Activated CD4-positive, alpha-beta T cell treated with anti-CD3 and anti-CD28 coated beads, Interleukin-2, amount 10 ng/mL, durations not matched to agents 7 days and 5 days (primary cell): ENCODE results near the gene HJV. TPM values are rescaled to one million over a fixed set of nuclear protein-coding genes. Genes with fewer than 3 reads are reported as not detected.
A peak's percentile ranks its signal among the peaks of the same experiment; 100 is the strongest.

Experiments used
- CTCF ChIA-PET: fragments of 350-600 bp; sonication (Branson Sonifier 250); formaldehyde crosslinking; loops from one replicate; lab custom pipeline; 2021; ENCODE audit warnings: antibody characterized with exemption; lab: Charles Lee
- POLR2A ChIA-PET: fragments of 350-600 bp; sonication (Branson Sonifier 250); formaldehyde crosslinking; loops from one replicate; lab custom pipeline; 2021; ENCODE audit warnings: antibody characterized with exemption; lab: Charles Lee
- DNase-seq: peaks from one replicate; pipeline ENCODE4 v3.0.0-alpha.2; 2020
- H3K27ac Mint-ChIP-seq: one replicate; pipeline ENCODE4 v1.8.0; 2021; ENCODE audit warnings: mild to moderate bottlenecking, moderate library complexity, mixed read lengths
- H3K27me3 Mint-ChIP-seq: one replicate; pipeline ENCODE4 v1.8.0; 2021; ENCODE audit warnings: mixed read lengths
- H3K36me3 Mint-ChIP-seq: one replicate; pipeline ENCODE4 v1.8.0; 2021; ENCODE audit warnings: low read depth, mixed read lengths
- H3K4me1 Mint-ChIP-seq: one replicate; pipeline ENCODE4 v1.8.0; 2021; ENCODE audit warnings: mixed read lengths
- H3K4me3 Mint-ChIP-seq: one replicate; pipeline ENCODE4 v1.8.0; 2021; ENCODE audit warnings: mild to moderate bottlenecking, moderate library complexity, mixed read lengths
- H3K9me3 Mint-ChIP-seq: one replicate; pipeline ENCODE4 v1.8.0; 2021; ENCODE audit warnings: mixed read lengths
- total RNA-seq, 2 experiments: library from RNA; stranded (reverse); gene quantifications; one replicate each; pipeline ENCODE4 v1.2.3, GENCODE V29; 2021

Gene HJV
- total RNA-seq, 2 experiments from 2014 or later = not detected

DNA sequence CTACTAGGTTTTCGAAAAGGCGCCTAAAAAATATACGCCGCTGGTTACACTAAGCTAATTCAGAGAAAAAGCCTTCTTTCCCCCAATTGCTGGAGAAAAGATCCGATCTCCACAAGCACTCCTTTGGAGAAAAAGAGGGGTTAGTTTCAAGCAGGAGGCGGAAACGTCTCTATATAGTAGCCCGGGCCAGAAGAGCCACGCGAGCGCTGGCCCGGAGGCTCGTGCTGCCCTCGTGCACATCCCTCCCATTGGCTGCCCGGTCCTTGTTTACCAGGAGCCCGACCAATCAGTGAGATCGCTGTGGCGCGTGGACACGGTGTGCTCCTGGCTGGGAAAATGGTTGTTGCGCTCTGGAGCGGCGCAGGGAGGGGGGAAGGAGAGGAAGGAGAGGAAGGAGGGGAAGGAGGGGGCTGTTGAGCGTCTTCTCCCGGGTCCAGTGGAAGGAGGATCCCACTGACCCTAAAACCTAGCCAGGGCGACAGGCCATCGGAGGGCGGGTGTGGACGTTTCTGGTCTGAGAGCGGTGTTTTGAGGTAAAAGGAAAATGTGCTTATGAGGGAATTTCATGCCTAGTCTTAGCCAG is 25.0 kb downstream of the HJV start, which contains the start of gene TXNIP:
TSS of gene TXNIP (minus strand) at position 147 of the 583 bp plus-strand sequence. CDS start 313 bp downstream, outside the sequence.
- H3K36me3 Mint-ChIP-seq = peaks cover 52% of the 10 kb centered on the region
- H3K9me3 Mint-ChIP-seq = no peaks in the 10 kb centered on the region
- ChIA-PET POLR2A (interaction anchor here (0.6 to 3.0 kb wide), 4 partner anchors 17 to 69 kb away, joined by 3 to 22 read pairs (median 4); partner anchors contain the start of gene RBM8A), CTCF (interaction anchor here (1.0 to 13.2 kb wide), 2 partner anchors 8 to 18 kb away, joined by 3 to 154 read pairs; no protein-coding TSS in a partner anchor)
- H3K27ac Mint-ChIP-seq = peak within 1 kb of the TSS; percentile 99
- H3K4me3 Mint-ChIP-seq = peak within 1 kb of the TSS; percentile 94
- H3K27me3 Mint-ChIP-seq = no peaks in the 10 kb centered on the region
- peak; percentile 96 for DNase-seq
- peaks cover 62% of the 10 kb centered on the region for H3K4me1 Mint-ChIP-seq

GRCh38 chr1:145995964-145996432 is 25.5 kb downstream of the HJV start:
- peak overlapping the region; percentile 94 for H3K4me3 Mint-ChIP-seq
- no peaks in the 10 kb centered on the region for H3K27me3 Mint-ChIP-seq
- peak overlapping the region; percentile 99 for H3K27ac Mint-ChIP-seq
- DNase-seq = no peak
- no peaks in the 10 kb centered on the region for H3K9me3 Mint-ChIP-seq
- CTCF ChIA-PET = interaction anchor here (1.0 to 13.2 kb wide), 2 partner anchors 9 to 17 kb away, joined by 3 to 154 read pairs; no protein-coding TSS in a partner anchor
- peaks cover 55% of the 10 kb centered on the region for H3K36me3 Mint-ChIP-seq
- H3K4me1 Mint-ChIP-seq = peaks cover 61% of the 10 kb centered on the region
- POLR2A ChIA-PET = interaction anchor here (0.6 to 3.0 kb wide), 3 partner anchors 16 to 67 kb away, joined by 3 to 22 read pairs (median 4); no protein-coding TSS in a partner anchor

DNA sequence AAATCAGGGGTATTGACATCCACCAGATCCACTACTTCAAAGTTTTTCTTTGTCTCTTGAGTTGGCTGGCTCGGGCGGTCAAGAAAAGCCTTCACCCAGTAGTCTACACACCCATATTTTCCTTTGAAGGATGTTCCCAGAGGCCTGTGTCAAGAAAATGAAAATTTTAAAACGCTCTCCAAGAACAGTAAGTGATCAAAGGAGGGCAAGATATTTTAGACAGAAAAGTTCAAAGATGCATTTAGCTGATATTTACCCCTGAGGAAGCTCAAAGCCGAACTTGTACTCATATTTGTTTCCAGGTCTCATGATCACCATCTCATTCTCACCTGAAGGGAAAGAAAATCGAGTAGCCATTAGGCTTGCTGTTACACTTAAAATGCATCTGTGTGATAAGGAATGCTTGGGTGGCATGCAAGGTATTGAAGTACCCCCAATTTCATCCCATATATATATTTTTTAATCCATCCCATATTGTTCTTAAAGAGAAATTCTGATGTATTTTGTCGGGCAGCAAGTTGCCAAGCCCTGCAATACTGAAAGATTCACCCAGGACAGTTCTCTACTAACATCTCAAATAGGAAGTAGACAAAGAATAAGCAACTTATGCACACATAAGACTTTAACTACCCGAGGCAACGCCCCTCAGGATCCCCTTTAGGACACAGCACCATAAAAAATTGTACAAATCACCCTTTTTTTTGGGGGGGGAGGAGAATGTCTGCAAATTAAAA is 26.2 kb downstream of the HJV start:
- Mint-ChIP-seq H3K27me3 (no peaks in the 10 kb centered on the region), H3K9me3 (no peaks in the 10 kb centered on the region), H3K36me3 (peaks cover 55% of the 10 kb centered on the region), H3K27ac (peak overlapping the region; percentile 99), H3K4me3 (peak overlapping the region; percentile 94), H3K4me1 (peaks cover 67% of the 10 kb centered on the region)
- ChIA-PET POLR2A (interaction anchor here (0.6 to 2.6 kb wide), 2 partner anchors 9 to 16 kb away, joined by 3 to 16 read pairs; no protein-coding TSS in a partner anchor), CTCF (interaction anchor here (13.2 kb wide), 1 partner anchor 16 kb away, joined by 154 read pairs; no protein-coding TSS in a partner anchor)
- no peak for DNase-seq

GRCh38 chr1:145994391-145995120 is 27.0 kb downstream of the HJV start:
- peaks cover 54% of the 10 kb centered on the region for H3K36me3 Mint-ChIP-seq
- H3K27me3 Mint-ChIP-seq = no peaks in the 10 kb centered on the region
- H3K4me1 Mint-ChIP-seq = peaks cover 65% of the 10 kb centered on the region
- ChIA-PET CTCF (interaction anchor here (1.0 to 13.2 kb wide), 3 partner anchors 13 to 31 kb away, joined by 5 to 154 read pairs (median 6); partner anchors contain the start of genes ANKRD34A and POLR3GL), POLR2A (interaction anchor here (2.6 kb wide), 1 partner anchor 15 kb away, joined by 16 read pairs; no protein-coding TSS in a partner anchor)
- no peaks in the 10 kb centered on the region for H3K9me3 Mint-ChIP-seq
- peak overlapping the region; percentile 99 for H3K27ac Mint-ChIP-seq
- peak; percentile 33 for DNase-seq
- peak overlapping the region; percentile 94 for H3K4me3 Mint-ChIP-seq

- H3K36me3 Mint-ChIP-seq = peaks cover 54% of the 10 kb centered on the region
- POLR2A ChIA-PET = interaction anchor here (2.6 kb wide), 1 partner anchor 14 kb away, joined by 16 read pairs; no protein-coding TSS in a partner anchor
- H3K27me3 Mint-ChIP-seq = no peaks in the 10 kb centered on the region
- no peaks in the 10 kb centered on the region for H3K9me3 Mint-ChIP-seq
- H3K4me1 Mint-ChIP-seq = peaks cover 62% of the 10 kb centered on the region
- CTCF ChIA-PET = interaction anchor here (1.0 to 13.2 kb wide), 4 partner anchors 10 to 30 kb away, joined by 4 to 154 read pairs (median 6); partner anchors contain the start of genes ANKRD34A and POLR3GL
- no peak for DNase-seq
- H3K4me3 Mint-ChIP-seq = peak overlapping the region; percentile 94
- H3K27ac Mint-ChIP-seq = peak overlapping the region; percentile 99
Measured at GRCh38 chr1:145993618-145994390, 27.7 kb downstream of the HJV start.

DNA sequence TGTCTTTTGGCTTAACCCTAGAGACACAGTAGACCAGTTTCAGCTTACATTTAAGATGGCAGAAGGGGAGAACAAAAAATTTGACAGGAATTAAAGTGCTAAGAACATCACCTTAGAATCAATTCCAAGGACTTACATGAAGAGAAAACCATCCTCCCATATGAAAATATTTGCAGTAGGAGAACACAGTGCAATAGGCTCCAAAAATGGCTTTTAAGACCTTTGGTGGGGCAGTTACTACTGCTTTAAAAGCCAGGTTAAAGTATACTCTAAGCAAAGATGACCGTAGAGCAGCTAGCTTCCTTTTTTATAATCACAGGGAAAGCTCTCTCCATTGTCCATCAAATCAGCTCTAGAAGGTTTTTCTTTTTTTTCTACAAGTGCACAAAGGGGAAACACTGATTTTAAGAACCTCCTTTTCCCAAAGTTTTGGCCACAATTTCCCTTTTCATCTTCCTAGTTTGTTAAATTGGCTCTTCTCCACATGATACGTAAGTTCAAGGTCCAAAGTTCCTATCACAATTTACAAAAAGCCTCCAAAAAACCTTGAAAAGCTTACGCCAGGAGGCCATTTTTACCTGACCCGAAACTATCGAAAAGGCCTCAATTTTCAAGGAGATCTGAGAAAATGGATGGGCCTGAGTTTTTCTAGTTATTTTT is 28.4 kb downstream of the HJV start:
- H3K4me1 Mint-ChIP-seq = peaks cover 61% of the 10 kb centered on the region
- DNase-seq = no peak
- peaks cover 54% of the 10 kb centered on the region for H3K36me3 Mint-ChIP-seq
- H3K9me3 Mint-ChIP-seq = no peaks in the 10 kb centered on the region
- H3K4me3 Mint-ChIP-seq = peak overlapping the region; percentile 94
- peak overlapping the region; percentile 65 for H3K27ac Mint-ChIP-seq
- CTCF ChIA-PET = interaction anchor here (0.6 to 13.2 kb wide), 5 partner anchors 10 to 135 kb away, joined by 4 to 154 read pairs (median 4); partner anchors contain the start of genes ANKRD34A and POLR3GL
- H3K27me3 Mint-ChIP-seq = no peaks in the 10 kb centered on the region
- POLR2A ChIA-PET = interaction anchor here (0.9 to 2.6 kb wide), 3 partner anchors 13 to 29 kb away, joined by 3 to 16 read pairs (median 5); partner anchors contain the start of gene ANKRD34A

DNA sequence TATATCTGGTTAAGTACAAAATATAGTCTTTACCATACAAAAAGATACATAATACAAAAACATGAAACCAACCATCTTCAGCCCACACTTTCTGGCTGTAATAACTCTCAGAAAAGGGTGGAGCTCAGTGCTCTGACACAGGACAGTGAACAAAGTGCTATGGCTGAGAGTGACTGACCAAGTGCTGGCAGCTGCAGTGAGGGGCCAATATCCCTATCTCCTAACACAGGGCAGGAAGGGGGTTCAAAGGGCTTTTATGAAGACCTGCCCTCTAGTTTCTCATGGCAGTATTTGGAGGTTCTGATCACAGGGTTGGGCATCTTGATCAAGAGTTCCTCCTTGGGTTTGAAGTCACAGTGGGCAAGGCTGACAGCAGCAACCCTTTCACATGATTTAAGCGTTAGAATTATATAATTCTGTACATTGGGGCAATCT is 29.0 kb downstream of the HJV start:
- DNase-seq = no peak
- Mint-ChIP-seq H3K4me3 (peak overlapping the region; percentile 94), H3K9me3 (no peaks in the 10 kb centered on the region), H3K36me3 (peaks cover 54% of the 10 kb centered on the region), H3K4me1 (peaks cover 61% of the 10 kb centered on the region), H3K27me3 (no peaks in the 10 kb centered on the region), H3K27ac (peak overlapping the region; percentile 65)
- ChIA-PET POLR2A (interaction anchor here (0.9 to 1.6 kb wide), 2 partner anchors 13 to 29 kb away, joined by 3 to 5 read pairs; partner anchors contain the start of gene ANKRD34A), CTCF (interaction anchor here (0.6 to 13.2 kb wide), 6 partner anchors 11 to 134 kb away, joined by 3 to 154 read pairs (median 4); partner anchors contain the start of genes ANKRD34A and POLR3GL)

GRCh38 chr1:145991735-145992412 is 29.7 kb downstream of the HJV start:
- no peaks in the 10 kb centered on the region for H3K9me3 Mint-ChIP-seq
- no peak for DNase-seq
- H3K27me3 Mint-ChIP-seq = no peaks in the 10 kb centered on the region
- peak overlapping the region; percentile 26 for H3K4me3 Mint-ChIP-seq
- H3K27ac Mint-ChIP-seq = peak overlapping the region; percentile 27
- peaks cover 54% of the 10 kb centered on the region for H3K36me3 Mint-ChIP-seq
- ChIA-PET POLR2A (interaction anchor here (1.6 kb wide), 1 partner anchor 12 kb away, joined by 5 read pairs; no protein-coding TSS in a partner anchor), CTCF (interaction anchor here (1.1 to 13.2 kb wide), 4 partner anchors 12 to 134 kb away, joined by 3 to 154 read pairs (median 4); no protein-coding TSS in a partner anchor)
- H3K4me1 Mint-ChIP-seq = peaks cover 59% of the 10 kb centered on the region

DNA sequence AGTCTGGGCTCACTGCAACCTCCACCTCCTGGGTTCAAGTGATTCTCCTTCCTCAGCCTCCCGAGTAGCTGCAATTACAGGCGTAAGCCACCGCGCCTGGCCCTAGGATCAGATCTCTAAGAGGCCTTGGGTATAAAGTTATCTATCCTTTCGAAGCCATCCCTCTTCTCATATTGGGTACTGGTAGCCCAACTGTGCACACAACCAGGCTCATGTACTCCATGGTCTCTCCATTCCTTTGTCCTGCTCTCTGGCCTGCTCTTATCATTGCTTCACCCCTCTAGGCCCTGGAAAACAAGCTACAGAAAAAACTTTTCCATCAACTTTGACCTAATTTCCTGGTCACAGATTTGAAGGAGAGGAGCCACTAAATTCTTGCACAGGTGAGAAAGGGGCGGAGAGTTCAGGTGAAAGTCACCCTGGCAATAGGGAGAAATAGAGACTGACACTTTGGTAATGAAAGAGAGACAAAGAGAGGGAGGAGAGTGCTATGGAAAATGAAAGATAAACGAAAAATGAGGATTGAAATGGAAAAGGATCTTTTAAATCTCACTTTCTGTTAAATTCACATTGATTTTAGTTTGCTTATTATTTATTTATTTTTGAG is 31.2 kb downstream of the HJV start:
- ChIA-PET CTCF (interaction anchor here (1.1 to 13.2 kb wide), 4 partner anchors 12 to 81 kb away, joined by 3 to 154 read pairs (median 4); partner anchors contain the start of genes ITGA10 and LIX1L), POLR2A (interaction anchor here (1.0 kb wide), 1 partner anchor 26 kb away, joined by 4 read pairs; the partner anchor contains the start of genes ANKRD34A and POLR3GL)
- no peaks in the 10 kb centered on the region for H3K27me3 Mint-ChIP-seq
- H3K36me3 Mint-ChIP-seq = peaks cover 40% of the 10 kb centered on the region
- no peak overlapping the region for H3K4me3 Mint-ChIP-seq
- peaks cover 68% of the 10 kb centered on the region for H3K4me1 Mint-ChIP-seq
- DNase-seq = no peak
- peak overlapping the region; percentile 55 for H3K27ac Mint-ChIP-seq
- H3K9me3 Mint-ChIP-seq = no peaks in the 10 kb centered on the region
